Stomach (tissue), 9 donors: ENCODE measurements around the gene ARFGAP3. TPM values are rescaled to one million over a fixed set of nuclear protein-coding genes. Genes with fewer than 3 reads are reported as not detected.

Source experiments
- DNase-seq, 2 donors: peaks; one replicate each; pipeline versions ENCODE4 v3.0.0 to v3.0.0-alpha.2; 2013 to 2019
- H3K27ac ChIP-seq, 5 donors: fragments of 200-600 bp in 4 of 5; sonication (generic) in 4 of 5; one replicate each; pipeline ENCODE4 v1.5.1; 2013 to 2019; ENCODE audit warnings: mild to moderate bottlenecking in 1 of 5, moderate library complexity in 1 of 5
- H3K27me3 ChIP-seq, 3 donors: fragments of 200-600 bp; sonication (generic); one replicate each; pipeline ENCODE4 v1.5.1; 2017 to 2019; ENCODE audit warnings: mixed run types in 1 of 3
- H3K36me3 ChIP-seq, 4 donors: fragments of 200-600 bp; sonication (generic); 1 replicate in 3 of 4; 2 replicates in 1 of 4; pipeline ENCODE4 v1.5.1; 2016 to 2019
- H3K4me1 ChIP-seq, 4 donors: fragments of 200-600 bp; sonication (generic); one replicate each; pipeline ENCODE4 v1.5.1; 2016 to 2019
- H3K4me3 ChIP-seq, 4 donors: fragments of 200-600 bp; sonication (generic) in 3 of 4; one replicate each; pipeline ENCODE4 v1.5.1; 2016 to 2019; ENCODE audit warnings: mild to moderate bottlenecking in 1 of 4
- H3K9me3 ChIP-seq, 4 donors: fragments of 200-600 bp; sonication (generic); one replicate each; pipeline ENCODE4 v1.5.1; 2016 to 2019
- CTCF ChIP-seq, 7 experiments: fragments of 450-650 bp in 4 of 7; fragments of 200-600 bp in 3 of 7; sonication (generic) in 3 of 7; IDR thresholded peaks; one replicate each; pipeline ENCODE4 v1.5.1; 2016 to 2019; ENCODE audit warnings: antibody characterized with exemption in 7 of 7, control low read depth in 2 of 7, mild to moderate bottlenecking in 1 of 7
- EP300 ChIP-seq: sonication (generic); formaldehyde crosslinking; IDR thresholded peaks from one replicate; pipeline ENCODE4 v1.6.1; 2017; ENCODE audit warnings: antibody characterized with exemption
- POLR2A ChIP-seq, 4 donors: fragments of 450-650 bp; IDR thresholded peaks; one replicate each; pipeline ENCODE4 v1.6.1; 2016; ENCODE audit warnings: antibody characterized with exemption in 4 of 4, control low read depth in 2 of 4, mild to moderate bottlenecking in 1 of 4, moderate library complexity in 1 of 4
- POLR2AphosphoS5 ChIP-seq, 3 donors: sonication (generic); formaldehyde crosslinking; IDR thresholded peaks; one replicate each; pipeline ENCODE4 v1.6.1; 2016; ENCODE audit warnings: antibody characterized with exemption in 3 of 3
- WGBS, 5 donors: extraction: QIAGEN DNeasy Blood & Tissue Kit in 3 of 5; methylation state at CpG; one replicate each; pipeline versions ENCODE4 v1.1.5 to v1.1.7; 2013 to 2018; 5-methylcytosine and 5-hydroxymethylcytosine counted together
- intact Hi-C: fragments of 100-400 bp; cut with DNase I; formaldehyde crosslinking; loops from one replicate; pipeline ENCODE4 v1.15.1; 2023; ENCODE audit warnings: low total_unique reads
- polyA plus RNA-seq, 3 donors: library from polyadenylated mRNA; stranded (reverse); fragments of 200-250 nt; gene quantifications; one replicate each; pipeline ENCODE4 v1.2.3, GENCODE V29; 2013
- total RNA-seq, 5 donors: library from RNA; depleted of rRNA; stranded (reverse); fragments of >200 nt; gene quantifications; one replicate each; pipeline versions ENCODE4 v1.1.0 to v1.2.3, GENCODE V29; 2014 to 2016
- donor health status: healthy with polysubstance abuse.
- donor health status: Bipolar disorder and iron deficiency.
- donor health status: healthy.

Gene ARFGAP3
- total and polyA plus RNA-seq, 8 donors, result 4.6 to 77.5 (median 39.9) TPM

GRCh38 chr22:42788466-42788865 is 68.6 kb downstream of the ARFGAP3 start:
- no peak for DNase-seq
- Histone ChIP-seq H3K4me3 (no peak overlapping the region), H3K27me3 (no peaks in the 10 kb centered on the region), H3K4me1 (peaks cover 0 to 29% (median 9%) of the 10 kb centered on the region in 4 donors), H3K9me3 (no peaks in the 10 kb centered on the region), H3K27ac (no peak overlapping the region), H3K36me3 (peaks cover 0 to 4% (median 0%) of the 10 kb centered on the region in 4 donors)
- TF ChIP-seq POLR2AphosphoS5 (IDR thresholded peaks at IDR 0.05) (no peak), CTCF (IDR thresholded peaks at IDR 0.05) (no peak), POLR2A (IDR thresholded peaks at IDR 0.05) (no peak), EP300 (no peak)
- 75 to 94% (median 84%) methylated on average over 10 to 11 of the region's 11 CpGs for WGBS, 5 donors
- intact Hi-C loops, result no loop called here

- Histone ChIP-seq H3K27ac (no peak overlapping the region), H3K27me3 (no peaks in the 10 kb centered on the region), H3K9me3 (no peaks in the 10 kb centered on the region), H3K4me3 (no peak overlapping the region), H3K4me1 (peaks cover 0 to 29% (median 9%) of the 10 kb centered on the region in 4 donors), H3K36me3 (peaks cover 0 to 4% (median 0%) of the 10 kb centered on the region in 4 donors)
- 72 to 79% (median 77%) methylated on average over 11 to 12 of the region's 12 CpGs for WGBS, 5 donors
- no peak for TF ChIP-seq CTCF (IDR thresholded peaks at IDR 0.05)
- TF ChIP-seq EP300, result no peak
- no peak for TF ChIP-seq POLR2A (IDR thresholded peaks at IDR 0.05)
- no peak for TF ChIP-seq POLR2AphosphoS5 (IDR thresholded peaks at IDR 0.05)
- intact Hi-C loops, result no loop called here
- DNase-seq, result no peak
Observed at GRCh38 chr22:42788021-42788420, 69.1 kb downstream of the ARFGAP3 start.

- Histone ChIP-seq H3K27ac (no peak overlapping the region), H3K36me3 (no peaks in the 10 kb centered on the region), H3K27me3 (no peaks in the 10 kb centered on the region), H3K4me1 (peaks cover 0 to 24% (median 6%) of the 10 kb centered on the region in 4 donors), H3K9me3 (no peaks in the 10 kb centered on the region), H3K4me3 (no peak overlapping the region)
- DNase-seq, result no peak
- intact Hi-C loops, result no loop called here
- TF ChIP-seq EP300 (no peak), POLR2AphosphoS5 (IDR thresholded peaks at IDR 0.05) (no peak), POLR2A (IDR thresholded peaks at IDR 0.05) (no peak), CTCF (IDR thresholded peaks at IDR 0.05) (no peak)
- WGBS, 5 donors, result 63 to 77% (median 66%) methylated on average over 11 to 14 of the region's 14 CpGs
Observed at GRCh38 chr22:42787357-42787736, 69.7 kb downstream of the ARFGAP3 start.

- no peak for TF ChIP-seq CTCF (IDR thresholded peaks at IDR 0.05)
- no peak for TF ChIP-seq POLR2A (IDR thresholded peaks at IDR 0.05)
- no peak for TF ChIP-seq EP300
- TF ChIP-seq POLR2AphosphoS5 (IDR thresholded peaks at IDR 0.05), result no peak
- 78 to 89% (median 79%) methylated on average over 8 to 16 of the region's 16 CpGs for WGBS, 5 donors
- no peak for DNase-seq
Observed at GRCh38 chr22:42786606-42787356, 70.3 kb downstream of the ARFGAP3 start.

More at GRCh38 chr22:42786606-42787356, 70.3 kb downstream of the ARFGAP3 start:
- H3K9me3 ChIP-seq, result no peaks in the 10 kb centered on the region
- peaks cover 0 to 19% (median 2%) of the 10 kb centered on the region in 4 donors for H3K4me1 ChIP-seq
- no peak overlapping the region for H3K4me3 ChIP-seq
- H3K27ac ChIP-seq, result no peak overlapping the region
- H3K36me3 ChIP-seq, result no peaks in the 10 kb centered on the region
- intact Hi-C loops, result no loop called here
- no peaks in the 10 kb centered on the region for H3K27me3 ChIP-seq
